Dermis microvascular lymphatic vessel endothelial cell (primary cell): Measurements from ENCODE around the gene MLLT3. TPM values are rescaled to one million over a fixed set of nuclear protein-coding genes. Genes with fewer than 3 reads are reported as not detected.

ENCODE experiments used
- DNase-seq, 2 donors: peaks; one replicate each; pipeline versions ENCODE4 v3.0.0 to v3.0.0-alpha.2; 2010; ENCODE audit warnings: low read depth in 2 of 2
- total RNA-seq: library from RNA; depleted of rRNA; stranded (reverse); fragments of >200 nt; gene quantifications from 2 replicates; pipeline ENCODE4 v1.2.1, GENCODE V29; 2014

The MLLT3 gene
- total RNA-seq, 1 donor from 2014 or later: 1.9 TPM

GRCh38 chr9:20479419-20480155 is 142.7 kb downstream of the MLLT3 start:
- no peak for DNase-seq

DNA sequence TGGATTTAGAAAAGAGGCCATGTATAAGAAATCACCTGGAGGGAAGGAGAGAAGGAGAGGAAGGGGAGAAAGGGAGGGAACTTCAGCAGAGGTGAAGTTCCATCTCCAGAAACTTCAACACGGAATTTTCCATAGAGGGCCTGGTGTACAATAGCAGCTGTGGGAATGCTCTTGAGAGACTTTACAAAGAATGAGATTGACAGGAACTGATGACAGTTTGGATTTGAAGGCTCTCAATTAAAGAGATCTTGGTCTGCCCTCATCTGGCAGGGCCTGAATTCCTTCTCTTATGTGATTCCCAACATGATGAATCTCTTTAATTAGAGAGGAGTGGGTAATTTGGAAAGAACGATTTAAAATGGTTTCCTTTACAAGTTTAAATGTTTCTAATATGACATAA is 143.5 kb downstream of the MLLT3 start:
- no peak for DNase-seq

GRCh38 chr9:20477940-20478620 is 144.2 kb downstream of the MLLT3 start:
- DNase-seq: no peak

GRCh38 chr9:20476912-20477521 is 145.3 kb downstream of the MLLT3 start:
- no peak for DNase-seq

DNA sequence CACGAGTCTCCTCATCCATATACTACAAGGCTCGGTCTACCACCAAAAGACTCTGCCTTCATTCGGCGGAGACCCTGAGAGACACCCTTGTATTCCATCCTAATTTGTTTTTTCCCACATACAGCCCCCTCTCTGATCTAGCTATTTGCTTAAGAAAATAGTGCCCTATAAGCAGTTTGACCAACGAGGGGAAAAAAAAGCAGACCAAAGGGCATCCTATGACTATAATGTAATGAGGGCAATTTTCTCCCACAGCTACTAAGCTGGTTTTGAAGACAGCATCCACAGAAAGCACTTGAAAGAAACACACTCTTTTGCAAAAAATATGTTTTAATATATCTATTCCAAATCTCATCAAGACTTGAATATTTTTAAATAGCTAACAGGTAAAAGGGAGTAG is 147.8 kb downstream of the MLLT3 start:
- DNase-seq: no peak

GRCh38 chr9:20473515-20474013 is 148.7 kb downstream of the MLLT3 start:
- DNase-seq: no peak

DNA sequence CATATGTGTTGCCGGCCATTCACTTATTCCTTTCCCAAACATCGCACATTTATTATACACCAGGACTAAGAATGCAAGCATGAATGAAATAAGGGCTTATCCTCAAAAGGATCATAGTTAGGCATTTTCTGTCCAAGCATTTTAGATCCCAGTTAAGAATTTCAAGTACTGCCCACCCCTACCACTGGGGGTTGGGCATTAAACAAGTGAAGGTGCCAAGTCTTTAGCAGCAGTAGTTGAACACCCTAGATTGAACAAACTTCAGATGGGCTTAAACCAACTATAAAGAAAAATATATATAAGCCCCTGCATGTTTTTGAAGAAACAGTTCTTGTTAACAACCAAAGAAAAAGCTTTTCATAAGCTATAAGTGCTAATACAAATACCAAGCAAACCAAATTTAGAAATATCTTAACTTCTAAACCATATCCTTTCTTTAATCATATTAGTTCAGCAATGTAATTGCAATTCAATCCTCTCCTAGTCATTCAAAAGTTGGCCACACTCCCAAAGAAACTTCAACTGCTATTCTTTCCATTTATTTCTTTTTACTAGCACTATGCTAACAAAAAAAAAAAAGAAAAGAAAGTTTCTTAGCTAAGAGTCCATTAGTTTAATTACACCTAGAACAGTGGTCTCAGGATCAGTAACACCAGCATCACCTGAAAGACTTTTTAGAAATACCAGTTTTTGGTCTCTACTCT is 149.8 kb downstream of the MLLT3 start:
- no peak for DNase-seq

DNA sequence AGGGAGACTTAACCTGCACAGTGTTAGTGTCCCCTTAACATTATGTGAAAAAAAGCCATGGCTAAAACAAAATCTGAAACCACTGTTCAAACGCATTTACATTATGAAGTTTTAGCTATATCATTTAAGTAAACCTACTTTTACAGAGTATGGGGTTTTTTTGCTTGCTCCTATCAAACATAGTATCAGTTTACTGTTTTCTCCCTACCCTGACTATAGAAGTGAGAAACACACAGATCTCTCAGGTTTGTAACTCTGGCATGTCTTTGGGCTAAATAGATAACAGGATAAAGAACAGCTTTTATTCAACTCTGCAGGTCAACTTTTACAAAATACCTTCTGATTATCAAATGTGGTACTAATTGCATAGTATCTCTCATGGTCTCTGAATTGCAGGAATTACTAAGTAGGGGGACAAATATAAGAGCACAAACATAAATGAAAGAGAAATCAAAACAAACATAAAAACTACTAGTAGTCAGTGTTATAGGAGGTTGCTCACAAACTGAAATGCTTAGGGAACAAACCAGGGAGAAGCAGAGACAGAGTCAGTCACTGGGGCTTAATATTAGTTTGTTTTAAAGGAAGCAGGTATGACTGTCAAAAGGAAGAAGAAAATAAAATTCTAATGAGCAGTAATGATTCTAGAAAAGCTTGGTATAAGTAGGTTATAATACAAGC is 155.8 kb downstream of the MLLT3 start:
- no peak for DNase-seq

DNA sequence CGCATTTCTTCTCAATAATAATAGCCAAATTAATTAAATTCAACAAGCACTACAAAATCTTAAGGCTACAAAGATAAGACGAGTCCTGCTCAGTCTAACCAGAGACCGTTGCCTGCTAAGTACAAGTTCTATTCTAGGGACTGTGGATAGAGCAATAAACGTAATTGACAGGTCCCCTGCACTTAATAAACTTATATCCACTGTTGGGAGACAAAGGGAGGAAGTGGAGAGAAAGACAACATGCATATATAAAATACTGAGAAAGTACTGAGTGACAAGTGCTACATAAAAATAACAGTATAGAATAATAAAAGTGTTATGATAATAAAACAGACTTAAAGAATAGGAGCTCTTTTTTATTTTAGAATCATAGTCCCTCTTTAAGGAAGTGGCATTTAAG is 158.1 kb downstream of the MLLT3 start:
- DNase-seq: peak in 1 of 2 donors; percentile 3

- no peak for DNase-seq
Measured at GRCh38 chr9:20463823-20464222, 158.5 kb downstream of the MLLT3 start.

GRCh38 chr9:20462410-20462809 is 159.9 kb downstream of the MLLT3 start:
- DNase-seq: no peak

DNA sequence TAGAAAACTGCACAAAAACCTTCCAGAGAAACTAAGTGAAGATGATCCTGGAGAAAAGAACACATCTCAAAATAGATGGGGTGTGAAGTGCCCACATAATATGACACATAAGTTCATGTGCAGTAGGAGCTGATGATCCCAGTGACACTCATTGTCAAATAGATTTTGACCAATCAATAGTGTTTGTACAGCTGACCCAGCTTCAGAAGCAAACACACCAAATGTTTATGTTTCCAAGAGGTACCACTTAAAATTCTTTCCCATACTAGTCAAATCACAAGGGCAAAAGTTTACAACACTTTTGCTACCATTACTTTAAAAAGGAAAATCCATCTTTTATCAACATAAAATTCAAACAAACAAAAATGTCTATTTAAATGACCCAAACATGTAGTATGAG is 175.0 kb downstream of the MLLT3 start:
- no peak for DNase-seq

DNA sequence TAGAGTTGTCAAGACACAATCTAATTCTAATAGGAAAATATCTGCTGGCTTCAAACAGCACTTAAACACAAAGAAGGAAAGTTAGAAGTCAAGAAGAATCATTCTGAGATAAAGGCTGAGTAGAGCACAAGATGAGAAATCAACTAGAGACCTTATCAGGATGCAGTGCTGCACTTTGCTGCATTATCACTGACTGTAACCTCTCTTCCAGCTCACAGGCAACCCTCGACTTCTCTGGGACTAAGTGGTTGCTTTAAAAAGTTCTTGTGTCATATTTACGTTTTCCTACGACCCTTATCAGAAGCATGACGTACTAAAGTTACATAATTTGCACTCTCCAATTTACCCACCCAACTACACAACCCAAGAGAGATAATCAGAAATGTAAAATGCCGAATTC is 176.1 kb downstream of the MLLT3 start:
- DNase-seq: no peak

GRCh38 chr9:20442461-20443319 is 179.6 kb downstream of the MLLT3 start:
- DNase-seq: no peak

GRCh38 chr9:20441711-20442423 is 180.4 kb downstream of the MLLT3 start:
- DNase-seq: no peak

DNA sequence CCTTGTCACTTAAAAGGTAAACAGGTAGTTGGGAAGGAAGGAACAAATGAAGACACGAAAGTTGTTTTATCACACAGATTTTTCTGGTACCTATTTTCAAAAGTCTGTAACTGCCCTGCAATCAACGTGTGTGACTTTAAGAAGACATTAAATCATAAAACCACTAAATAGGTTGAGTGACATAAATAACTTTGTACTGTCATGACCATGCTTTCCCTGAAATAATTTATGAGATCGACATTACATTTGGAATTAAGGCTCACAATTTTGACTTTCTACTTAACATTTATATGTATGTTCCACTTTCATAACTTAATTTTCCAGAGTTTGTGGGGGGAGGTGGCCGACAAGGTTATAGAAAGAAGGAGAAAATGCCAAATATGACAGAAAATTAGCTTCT is 181.1 kb downstream of the MLLT3 start:
- DNase-seq: no peak

DNA sequence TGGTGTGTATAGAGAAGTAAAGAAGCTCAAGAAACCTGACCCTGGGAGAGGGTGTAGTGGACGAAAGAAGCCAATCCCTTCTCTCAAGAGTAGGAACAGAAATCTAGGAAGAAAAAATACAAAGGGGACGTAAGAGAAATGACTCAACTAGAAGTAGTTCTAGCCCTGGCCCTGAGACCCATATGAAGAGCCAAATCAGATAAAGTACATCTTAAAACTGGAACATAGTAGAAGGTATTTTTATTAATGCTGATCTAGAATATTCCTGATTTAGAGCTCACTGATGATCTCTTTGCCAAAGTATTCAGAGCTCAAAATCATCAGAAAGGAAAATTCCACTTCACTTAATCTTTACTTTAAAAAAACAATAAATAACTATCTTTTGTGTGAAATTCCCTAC is 184.8 kb downstream of the MLLT3 start:
- no peak for DNase-seq

GRCh38 chr9:20436476-20437195 is 185.7 kb downstream of the MLLT3 start:
- no peak for DNase-seq

DNA sequence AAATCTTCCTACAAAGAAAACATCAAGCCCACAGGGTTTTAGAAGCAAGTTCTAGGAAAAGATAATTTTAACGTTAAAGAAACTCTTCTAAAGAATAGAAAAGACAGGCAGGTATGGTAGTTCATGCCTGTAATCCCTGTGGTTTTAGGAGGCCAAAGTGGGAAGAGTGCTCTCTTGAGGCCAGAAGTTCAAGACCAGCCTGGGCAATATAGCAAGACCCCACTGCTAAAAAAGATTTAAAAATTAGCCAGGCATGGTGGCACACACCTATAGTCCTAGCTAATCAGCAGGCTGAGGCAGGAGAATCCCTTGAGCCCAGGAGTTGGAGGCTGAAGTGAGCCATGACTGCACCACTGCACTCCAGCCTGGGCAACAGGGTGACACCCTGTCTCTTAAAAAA is 193.3 kb downstream of the MLLT3 start:
- DNase-seq: no peak
